KBM-7 (cell line): ENCODE measurements around the gene KIF26A.
A peak's percentile ranks its signal among the peaks of the same experiment; 100 is the strongest.

ENCODE experiments used
- DNase-seq: peaks from one replicate; pipeline ENCODE4 v3.0.0-alpha.2; 2015
- in situ Hi-C: fragments of 300-500 bp; cut with MboI; formaldehyde crosslinking; loops from 2 replicates; pipeline ENCODE4 v1.14.3; 2020; ENCODE audit warnings: low sequenced_read_pairs, low pct_unique_long_range_greater_than_20kb, mixed read lengths

Gene KIF26A

DNA sequence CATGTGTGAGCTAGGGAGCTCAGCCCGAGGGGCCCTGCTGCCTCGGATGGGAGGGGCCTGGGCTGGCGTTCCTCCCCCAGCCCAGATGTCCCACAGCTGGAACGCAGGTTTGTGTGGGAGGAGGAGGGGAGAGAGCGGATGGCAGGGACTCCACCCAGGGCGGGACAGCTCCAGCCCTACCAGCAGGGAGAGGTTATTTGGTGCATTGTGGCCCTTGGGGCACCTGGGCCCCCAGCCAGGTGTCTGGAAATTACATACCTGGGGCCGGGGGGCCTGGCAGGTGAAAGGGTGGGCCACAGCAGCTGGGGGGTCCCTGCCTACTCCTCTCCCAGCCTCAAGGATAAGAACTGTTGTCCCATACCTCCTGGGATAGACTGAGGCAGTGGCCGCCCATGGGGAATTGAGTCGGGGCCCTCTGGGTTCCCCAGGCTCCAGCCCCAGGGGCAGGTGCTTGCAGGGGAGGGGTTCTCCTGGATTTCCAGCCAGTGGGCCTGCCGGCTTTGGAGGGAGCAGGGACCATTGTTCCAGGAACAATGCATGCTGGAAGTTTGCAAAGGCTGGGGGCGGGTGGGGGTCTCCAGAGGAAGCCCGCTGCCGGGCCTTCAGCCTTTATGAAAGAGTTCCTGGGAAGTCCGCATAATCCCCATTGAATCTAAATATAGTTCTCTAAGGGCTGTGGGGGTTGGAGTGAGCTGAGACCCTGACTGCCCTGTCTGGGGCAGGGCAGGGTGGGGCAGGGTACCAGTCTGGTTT lies 1.2 kb downstream of the KIF26A start:
- peak; percentile 54 for DNase-seq
- in situ Hi-C loops, result no loop called here

DNA sequence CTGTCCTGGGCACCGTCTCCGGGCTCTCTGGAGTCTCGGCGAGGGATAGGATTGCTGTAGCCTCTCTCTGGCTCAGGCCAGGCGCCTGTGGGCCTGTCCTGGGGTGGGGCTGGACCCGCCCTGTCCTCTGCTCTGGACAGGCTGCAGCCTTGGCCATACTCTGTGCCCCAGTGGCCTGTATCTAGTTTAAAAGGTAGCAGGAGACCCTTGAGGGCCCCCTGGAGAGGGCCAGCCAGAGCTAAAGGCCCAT lies 1.8 kb downstream of the KIF26A start:
- DNase-seq, result no peak
- in situ Hi-C loops, result no loop called here

DNA sequence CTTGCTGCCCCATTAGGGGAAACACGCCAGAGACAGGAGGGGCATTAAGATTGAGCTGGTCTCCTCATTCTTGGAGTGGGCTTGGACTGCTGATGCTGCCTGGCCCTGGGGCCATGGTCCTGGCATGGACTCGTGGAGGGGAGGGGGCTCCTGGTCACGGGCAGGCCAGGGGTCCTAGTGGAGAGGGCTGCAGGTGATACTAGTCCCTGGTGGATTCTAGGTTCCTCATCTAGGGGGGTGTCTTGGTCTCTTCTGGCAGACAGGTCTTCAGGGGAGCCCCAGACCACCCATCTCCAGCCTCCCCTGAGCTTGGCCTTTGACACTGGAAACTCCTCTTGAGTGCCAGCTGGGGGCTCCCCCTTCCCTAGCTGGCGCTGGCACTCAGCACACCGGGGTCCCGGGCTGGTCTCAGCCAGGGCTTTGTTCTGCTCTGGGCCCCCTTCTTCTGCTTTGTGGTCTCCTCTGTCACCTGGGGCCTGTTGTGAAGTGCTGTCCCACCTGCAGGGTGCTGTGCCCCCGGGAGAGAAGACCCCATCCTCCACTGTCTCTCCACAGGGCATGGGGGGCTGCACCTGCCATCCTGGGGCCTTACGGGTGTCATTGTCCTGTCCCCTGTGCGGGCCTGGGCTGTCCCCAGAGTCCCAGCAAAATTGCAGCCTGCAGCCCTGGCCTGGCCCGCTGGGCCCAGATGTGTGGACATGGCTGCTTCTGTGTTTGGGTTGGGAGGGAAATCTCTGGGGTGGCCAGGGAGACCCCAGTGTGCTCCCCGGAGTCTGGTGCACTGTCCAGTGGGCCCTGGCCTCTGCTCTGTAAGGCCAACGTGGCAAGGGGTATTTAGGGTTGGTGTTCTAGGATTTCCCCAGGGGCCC lies 2.3 kb downstream of the KIF26A start:
- in situ Hi-C loops, result no loop called here
- DNase-seq, result no peak

DNA sequence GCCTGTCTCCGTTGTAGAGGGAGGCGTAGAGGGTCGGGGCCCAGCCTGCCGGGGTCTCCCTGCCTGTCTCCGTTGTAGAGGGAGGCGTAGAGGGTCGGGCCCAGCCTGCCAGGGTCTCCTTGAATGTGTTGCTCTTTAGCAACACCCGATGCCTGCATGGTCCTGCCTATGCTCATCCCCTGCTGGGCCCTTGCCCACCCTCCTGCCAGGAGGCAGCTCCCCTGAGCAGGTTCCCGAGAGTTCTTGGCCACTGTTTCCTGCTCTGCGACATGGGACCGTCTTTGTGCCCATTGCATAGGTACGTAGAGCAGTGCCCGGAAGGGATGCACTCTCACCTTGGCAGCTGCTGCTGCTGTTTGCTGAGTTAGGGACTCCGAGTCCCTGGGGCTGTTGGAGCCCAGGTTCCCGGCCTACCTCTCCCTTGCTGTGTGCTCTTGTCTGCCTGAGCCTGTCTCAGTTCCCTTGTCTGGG lies 3.3 kb downstream of the KIF26A start:
- DNase-seq, result no peak
- in situ Hi-C loops, result no loop called here

DNA sequence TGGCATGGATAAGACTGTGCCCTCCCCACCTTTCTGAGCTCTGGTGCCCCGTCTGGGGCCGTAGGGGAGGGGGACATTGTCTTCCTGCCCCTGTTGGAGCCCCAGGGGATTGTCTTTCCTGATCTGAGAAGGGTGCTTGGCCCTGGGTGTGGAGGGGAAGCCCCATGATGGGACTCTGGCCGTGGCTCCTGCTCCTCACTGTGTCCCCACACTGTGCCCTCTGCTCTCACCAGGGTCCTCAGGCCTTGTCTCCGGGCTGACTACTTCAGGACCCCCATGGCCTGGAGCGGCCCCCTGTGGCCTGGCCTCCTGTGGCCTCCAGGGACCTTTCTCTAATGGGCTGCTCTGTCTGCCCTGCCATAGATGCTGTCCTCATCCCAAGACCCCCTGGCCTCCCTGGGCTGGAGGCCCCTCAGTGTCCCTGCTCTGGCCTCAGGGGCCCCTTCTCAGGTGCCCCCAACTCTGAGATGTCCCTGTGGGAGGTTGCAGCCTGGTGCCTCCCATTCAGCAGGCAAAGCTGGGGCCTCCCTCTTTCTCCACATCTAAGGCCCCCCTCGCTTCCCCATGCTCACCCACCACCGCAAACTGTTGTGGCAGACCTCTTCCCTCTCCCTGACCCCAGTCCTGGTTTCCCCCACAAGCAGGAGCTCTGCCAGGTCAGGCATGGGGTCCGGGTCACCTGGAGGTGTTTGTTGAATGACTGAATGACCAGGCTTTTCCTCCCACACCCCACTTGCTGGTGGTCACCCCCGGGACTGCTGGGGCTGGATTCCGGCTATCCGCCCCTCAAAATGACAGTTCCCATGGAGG lies 4.0 kb downstream of the KIF26A start:
- no peak for DNase-seq
- in situ Hi-C loops, result no loop called here

DNA sequence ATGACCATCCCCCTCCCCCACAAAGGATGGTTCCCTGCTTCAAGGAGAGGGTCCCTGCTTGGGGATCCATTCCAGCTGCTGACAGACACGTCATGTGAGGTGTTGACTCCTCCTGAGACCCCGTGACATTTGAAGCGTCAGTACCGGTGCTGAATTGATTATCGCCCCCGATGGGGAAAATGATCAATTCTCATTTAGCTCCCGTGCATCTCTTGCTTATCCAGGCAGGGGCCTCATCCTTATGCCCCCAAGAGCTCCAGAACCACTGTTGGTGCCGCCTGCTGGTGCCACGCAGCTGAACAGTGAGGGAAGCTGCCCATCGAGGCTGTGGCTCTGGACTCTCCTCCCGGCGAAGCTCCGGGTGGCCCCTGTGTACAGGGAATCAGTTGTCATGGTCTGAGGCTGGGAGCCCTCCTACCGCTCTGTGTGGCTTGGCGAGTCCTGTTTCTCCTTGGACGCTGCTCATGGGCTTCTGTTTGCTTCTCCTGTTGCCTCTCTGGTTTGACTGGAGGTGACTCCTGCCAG lies 4.6 kb downstream of the KIF26A start:
- no peak for DNase-seq
- in situ Hi-C loops, result no loop called here

DNA sequence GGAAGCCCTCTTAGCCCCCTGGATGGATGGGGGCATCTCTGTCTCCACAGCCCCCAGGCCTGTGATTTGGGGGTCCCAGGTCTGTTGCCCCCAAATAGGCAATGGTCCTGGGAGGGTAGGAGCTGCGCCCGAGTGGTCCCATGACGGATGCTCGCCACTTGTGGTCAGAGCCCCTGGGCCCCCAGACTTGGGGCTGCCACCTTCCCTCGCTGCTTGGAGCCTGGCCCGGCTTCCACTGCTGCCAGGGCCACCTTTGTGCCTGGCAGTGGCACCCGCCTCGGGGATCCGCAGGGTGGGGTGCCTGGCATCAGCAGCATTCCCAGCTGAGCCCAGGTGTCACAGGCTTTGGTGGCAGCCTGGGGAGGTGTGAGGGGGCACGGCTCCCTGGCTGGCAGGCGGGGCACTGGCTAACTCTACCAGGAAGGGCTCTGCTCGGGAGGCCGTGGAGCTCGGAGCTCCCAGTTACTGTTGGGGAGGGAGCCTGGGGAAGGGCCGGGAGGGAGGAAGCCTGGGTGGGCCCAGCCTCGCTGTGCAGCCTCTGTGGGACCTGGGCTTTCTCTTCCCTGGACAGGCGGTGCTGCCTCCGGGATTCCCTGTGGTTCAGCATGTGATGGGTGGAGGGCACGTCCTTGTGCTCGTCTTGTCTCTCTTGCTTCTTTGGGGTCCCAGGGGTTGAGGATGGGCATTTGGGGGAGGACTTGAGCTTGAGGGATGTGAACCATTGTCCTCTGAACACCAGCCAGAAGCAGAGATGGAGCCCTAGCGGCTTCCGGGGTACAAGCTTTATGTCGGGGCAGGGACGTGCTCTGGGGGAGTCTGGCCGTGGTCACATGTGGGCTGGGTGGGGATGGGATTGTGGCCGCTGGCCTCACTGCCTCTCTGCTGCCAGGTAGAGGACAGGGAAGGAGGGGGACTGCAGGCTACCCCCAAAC lies 5.4 kb downstream of the KIF26A start:
- DNase-seq, result no peak
- in situ Hi-C loops, result no loop called here

DNA sequence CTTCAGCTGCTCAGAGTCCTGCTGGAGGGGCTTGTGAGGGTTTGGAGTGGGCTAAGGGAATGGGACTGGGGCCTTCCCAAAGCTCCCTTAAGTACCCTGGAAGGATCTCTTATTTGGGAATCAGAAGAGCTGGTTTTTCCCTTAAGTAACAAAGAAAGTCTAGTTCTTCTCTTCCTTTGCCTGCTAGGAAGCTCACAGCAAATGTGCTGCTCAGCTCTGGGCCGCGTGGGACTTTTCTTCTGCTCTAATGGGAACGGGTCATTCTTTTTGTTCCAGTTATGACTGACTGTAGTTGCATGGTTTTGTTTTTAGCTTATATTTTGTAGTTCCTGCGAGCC lies 6.0 kb downstream of the KIF26A start:
- in situ Hi-C loops, result no loop called here

DNA sequence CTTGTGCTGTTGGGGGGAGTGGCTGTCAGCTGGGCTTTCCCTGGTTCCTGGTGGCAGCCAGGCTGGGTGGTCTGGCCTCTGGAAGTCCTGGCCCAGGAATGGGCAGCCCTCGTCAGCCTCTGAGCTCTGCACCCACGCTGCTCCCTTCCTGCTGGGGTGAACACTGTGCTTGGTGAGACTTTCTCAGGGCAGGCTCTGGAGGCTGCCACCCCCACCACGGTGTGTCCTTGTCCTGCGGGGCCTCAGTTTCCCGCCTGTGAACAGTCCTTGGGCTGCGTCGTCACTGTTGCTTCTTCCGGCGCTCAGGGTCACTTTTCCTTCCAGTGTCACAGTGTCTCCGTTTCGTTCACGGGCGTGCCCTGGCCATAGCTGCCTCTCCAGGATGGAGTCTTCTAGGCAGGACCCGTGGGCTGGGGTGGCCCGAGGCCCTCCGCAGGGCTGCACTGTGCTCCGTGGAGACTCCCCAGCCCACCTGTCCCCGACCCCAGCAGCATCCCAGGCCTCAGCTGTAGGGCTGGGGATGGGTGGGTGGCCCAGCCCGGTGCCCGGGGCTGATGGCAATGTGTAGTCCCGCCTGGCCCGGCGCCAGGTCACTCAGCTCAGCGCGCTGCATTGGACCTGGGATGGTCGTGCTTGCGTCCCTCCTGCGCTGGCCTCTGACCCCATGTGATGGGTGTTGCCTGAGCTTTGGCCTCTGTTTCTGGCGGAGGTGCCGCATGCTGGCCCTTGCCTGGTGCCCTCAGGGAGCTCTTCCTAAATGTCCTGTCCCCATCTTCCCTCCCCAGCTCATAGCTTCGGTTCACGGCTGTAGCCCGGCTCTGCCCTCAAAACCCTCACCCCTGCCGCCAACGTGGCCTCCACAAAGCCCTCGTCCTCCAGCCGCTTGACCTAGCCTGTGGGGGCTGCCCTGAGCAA lies 6.8 kb downstream of the KIF26A start:
- in situ Hi-C loops, result no loop called here

More for the DNA sequence above, 6.0 kb downstream of the KIF26A start:
- no peak for DNase-seq

DNA sequence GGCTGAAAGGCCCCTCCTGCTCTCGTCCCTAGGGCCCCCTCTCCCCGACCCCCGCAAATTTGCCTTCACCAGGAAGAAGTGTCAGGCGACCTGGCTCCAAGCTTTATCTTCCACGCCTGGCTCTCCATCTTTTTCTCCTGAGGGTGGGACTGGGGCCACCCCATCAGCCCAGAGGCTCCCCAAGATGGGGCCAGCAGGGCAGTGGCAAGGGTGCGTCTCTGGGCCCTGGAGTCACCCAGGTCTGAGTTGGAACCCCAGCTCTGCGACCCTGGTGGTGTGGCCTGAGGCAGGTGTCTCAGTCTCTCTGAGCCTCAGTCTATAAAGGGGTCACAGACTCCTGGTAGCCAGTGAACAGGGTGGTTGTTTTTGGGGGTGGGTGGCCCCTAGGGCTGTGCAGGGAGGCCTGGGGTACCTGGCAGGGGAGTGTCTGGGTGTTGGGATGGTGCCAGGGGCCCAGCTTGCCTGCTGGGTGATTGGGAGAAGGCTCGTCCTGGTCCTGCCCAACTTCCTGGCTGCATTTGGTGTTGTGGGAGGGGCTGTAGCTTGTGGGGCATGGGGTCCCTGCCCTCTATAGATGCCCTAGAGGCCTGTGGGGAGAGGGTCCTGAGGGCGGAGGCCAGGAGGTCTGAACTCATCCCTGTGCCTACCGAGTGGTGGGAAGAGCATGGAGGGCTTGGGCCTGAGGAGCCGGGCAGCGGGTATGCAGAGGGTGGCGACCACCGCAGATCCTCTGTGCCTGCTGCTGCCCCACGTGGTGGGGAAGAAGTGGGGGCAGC lies 7.6 kb downstream of the KIF26A start:
- in situ Hi-C loops, result no loop called here
- no peak for DNase-seq

More for the DNA sequence above, 6.8 kb downstream of the KIF26A start:
- DNase-seq, result no peak

DNA sequence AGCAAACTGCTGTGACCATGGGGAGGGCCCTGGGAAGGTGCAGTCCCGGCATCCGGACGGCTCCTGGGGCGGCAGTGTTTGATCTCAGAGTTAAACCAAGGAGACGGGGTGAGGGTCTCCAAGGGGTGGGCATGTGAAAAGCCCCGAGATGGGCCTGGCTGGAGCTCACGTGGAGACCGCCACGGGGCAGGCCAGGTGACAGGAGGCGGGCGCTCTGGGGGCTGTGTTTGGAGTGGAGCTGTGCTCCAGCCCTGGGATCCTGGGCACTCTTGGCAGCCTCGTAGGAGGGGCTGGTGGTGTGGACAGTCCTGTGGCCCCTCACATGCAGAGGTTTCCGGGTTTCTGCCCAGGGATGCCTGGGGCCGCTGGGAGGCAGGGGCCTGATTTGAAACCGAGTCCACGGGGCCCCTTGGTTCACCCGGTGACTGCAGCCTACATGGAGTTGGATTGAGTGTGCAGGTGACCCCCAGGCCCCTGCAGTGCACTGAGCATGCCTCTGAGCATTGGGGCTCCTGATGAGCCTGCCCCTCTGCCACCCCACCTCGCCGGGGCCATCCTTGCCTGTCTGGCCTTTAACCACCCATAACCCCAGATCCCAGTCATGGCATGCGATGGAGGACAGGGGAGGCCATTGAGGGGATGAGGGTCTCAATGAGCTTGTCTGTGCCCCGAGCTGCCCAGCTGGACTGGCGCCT lies 8.4 kb downstream of the KIF26A start:
- in situ Hi-C loops, result no loop called here
- no peak for DNase-seq

DNA sequence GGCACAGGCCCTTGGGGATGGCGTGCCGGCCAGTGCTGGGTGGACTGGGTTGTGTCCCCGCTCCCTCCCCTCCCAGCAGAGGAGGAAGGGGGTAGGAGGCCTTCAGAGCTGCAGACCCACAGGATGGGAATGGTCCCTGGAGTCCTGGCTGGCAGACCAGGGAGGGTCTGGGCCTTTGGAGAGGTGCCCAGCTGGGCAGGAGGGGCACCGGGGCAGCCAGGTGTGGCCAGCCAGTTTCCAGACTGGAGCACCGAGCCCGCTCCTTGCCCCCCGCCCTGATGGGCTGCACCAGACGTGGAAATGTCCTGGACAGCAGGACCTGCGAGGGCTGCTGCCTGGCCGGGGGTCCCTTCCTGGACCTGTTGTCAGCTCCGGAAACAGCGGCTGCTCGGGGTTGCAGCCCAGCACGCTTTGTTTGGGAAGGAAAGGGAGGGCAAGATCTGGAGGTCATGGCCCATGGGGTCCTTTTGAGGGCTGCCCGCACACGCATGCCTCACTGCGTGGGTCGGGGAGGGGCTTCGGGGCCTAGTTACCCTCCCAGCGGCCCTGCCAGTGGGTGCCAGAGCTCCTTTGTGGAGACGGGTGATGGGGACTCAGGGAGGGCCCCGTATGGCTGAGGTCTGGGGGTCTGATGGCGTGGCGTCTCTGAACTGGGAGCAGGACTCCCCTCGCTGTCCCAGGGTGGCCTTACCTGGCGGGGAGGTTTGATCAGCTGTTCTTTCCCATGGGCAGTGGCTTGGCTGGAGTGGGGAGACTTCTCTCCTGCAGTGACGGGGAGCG lies 9.1 kb downstream of the KIF26A start:
- in situ Hi-C loops, result no loop called here
- DNase-seq, result no peak

DNA sequence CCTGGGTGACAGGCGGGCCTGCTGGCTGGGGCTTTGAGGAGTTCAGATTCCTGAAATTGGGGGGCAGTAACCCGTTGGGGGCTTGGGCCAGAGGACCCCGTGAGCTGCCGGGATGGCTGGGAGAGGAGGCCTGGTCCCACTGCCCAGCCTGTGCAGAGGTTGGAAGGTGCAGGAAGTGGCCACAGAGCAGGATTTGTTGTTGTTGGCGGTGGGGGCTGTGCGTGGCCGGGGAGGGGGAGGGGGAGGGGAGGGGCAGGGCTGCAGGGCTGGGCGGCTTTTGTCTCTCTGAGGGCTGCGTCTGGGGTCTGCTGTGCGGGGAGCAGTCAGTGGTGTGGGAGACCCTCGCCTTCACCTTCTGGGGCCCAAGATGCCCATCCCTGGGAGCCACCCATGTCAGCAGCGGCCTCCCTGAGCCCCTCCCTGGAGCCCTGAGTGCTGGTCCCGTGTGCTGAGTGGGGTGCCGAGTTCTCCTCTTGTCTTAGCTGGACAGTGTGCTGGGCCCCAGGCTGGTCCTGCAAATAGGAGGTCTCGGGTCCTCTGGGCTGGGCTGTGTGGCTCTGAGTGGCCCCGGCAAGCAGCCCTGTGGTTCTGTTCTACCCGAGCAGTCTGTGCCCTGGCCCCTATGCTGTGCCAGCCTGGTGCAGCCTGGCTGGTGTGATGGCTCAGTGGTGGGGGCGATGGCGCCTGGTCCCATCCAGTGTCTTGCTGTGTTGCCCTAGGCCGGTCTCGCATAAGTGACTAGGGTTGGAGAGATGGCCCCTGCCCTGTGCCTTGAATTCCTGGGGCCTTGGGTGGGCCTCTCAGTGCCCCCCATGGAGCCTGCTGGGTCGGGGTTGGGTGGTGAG lies 10.3 kb downstream of the KIF26A start:
- no peak for DNase-seq
- in situ Hi-C loops, result no loop called here

DNA sequence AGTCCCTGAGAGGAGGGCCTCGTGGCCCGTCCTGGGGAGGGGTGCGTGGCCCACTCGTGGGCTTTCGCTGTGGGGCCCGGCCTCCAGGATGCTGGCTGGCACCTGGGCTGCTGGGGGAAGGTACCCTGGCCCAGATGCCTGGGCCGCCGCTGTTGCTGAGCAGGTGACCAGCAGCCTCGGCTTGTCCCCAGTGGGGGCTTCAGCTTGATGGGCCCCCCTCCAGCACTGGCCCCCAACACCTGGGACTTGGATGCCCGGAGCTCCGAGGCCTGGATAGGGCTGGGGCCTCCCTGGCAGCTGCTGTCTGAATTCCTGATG lies 10.8 kb downstream of the KIF26A start:
- DNase-seq, result no peak
- in situ Hi-C loops, result no loop called here

DNA sequence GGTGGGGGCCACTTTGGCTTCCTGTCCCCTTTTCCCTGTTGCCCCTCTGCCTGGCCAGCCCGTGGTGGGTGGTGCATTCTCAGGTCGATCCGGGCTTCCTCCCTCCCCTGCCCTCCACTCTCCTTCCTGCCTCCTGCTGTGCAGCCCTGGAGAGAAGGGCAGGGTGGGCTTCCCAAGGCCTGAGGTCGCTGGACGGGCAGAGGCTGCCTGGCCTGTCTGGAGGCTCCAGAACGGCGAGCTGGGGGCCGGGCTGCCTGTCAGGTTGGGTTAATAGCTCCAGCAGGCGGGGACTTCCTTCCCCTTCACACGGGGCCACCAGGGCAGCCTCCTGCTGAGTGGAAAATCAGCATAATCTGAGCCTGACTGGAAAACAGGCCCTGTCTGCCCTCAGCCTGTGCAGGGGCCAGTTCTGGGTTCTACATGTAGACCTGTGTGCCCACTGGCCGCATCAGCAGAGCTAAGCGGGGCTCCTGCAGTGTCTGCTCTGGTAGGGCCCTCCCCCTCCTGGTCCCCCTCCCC lies 11.3 kb downstream of the KIF26A start:
- in situ Hi-C loops, result no loop called here
- DNase-seq, result peak; percentile 88
